HepG2 (cell line): ENCODE data around the gene KIF13A.

ENCODE experiments used
- ASH2L ChIP-seq: fragments of 300-600, 200-600 bp; sonication (generic); IDR thresholded peaks from 2 replicates; pipeline ENCODE4 v1.7.0; 2017; ENCODE audit warnings: low read depth, mild to moderate bottlenecking, moderate library complexity, mixed read lengths, low read length; ENCODE audit not compliant: insufficient read length
- CHD2 ChIP-seq: IDR thresholded peaks from 2 replicates; pipeline ENCODE4 v1.6.1; 2011; ENCODE audit warnings: low read depth, low read length, improper control_type of control experiment
- MTA1 ChIP-seq: sonication (generic); formaldehyde crosslinking; IDR thresholded peaks from 2 replicates; pipeline ENCODE4 v1.4.0; 2020; ENCODE audit warnings: missing genetic modification reagents, mild to moderate bottlenecking, borderline replicate concordance
- REPIN1 ChIP-seq: sonication (generic); formaldehyde crosslinking; IDR thresholded peaks from 2 replicates; pipeline ENCODE4 v1.8.0; 2022; ENCODE audit warnings: missing genetic modification reagents, low read depth, mild to moderate bottlenecking, borderline replicate concordance
- ZNF33B ChIP-seq: sonication (generic); formaldehyde crosslinking; IDR thresholded peaks from 2 replicates; pipeline ENCODE4 v1.5.1; 2020; ENCODE audit warnings: mild to moderate bottlenecking, missing genetic modification reagents
- ZNF792 ChIP-seq: IDR thresholded peaks from 2 replicates; pipeline ENCODE4 v1.6.1; 2016
- TF ChIP-seq, protein P1 (sequence below): IDR thresholded peaks from 2 replicates; pipeline ENCODE4 v1.6.1; 2016; ENCODE audit warnings: low read depth
- TF ChIP-seq, protein P2 (sequence below): sonication (generic); formaldehyde crosslinking; IDR thresholded peaks from 2 replicates; pipeline ENCODE4 v1.5.0; 2020; ENCODE audit warnings: mild to moderate bottlenecking, missing genetic modification reagents, moderate library complexity
- TF ChIP-seq, protein P3 (sequence below): sonication (generic); formaldehyde crosslinking; conservative IDR thresholded peaks from 2 replicates; pipeline ENCODE4 v1.4.0; 2020; ENCODE audit warnings: missing genetic modification reagents

DNA sequence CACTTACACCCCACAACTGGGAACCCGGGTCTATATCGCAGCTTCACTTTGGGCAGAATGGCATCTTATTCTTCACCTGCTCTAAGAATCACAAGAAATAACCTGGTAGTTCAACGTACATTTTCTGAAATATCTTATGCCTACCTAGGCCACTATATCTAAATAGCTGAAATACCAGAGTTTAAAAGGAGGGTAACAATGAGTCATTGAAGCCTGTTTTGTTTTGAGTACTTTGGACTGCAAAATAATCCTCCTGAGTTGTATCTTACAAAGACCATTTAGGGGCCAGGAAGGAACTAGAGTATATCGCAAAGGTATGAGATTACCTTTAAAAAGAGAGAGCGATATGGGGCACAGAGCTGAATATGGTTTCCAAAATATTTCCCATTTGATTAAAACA is 184.0 kb downstream of the KIF13A start:
- TF ChIP-seq, protein P1, sequence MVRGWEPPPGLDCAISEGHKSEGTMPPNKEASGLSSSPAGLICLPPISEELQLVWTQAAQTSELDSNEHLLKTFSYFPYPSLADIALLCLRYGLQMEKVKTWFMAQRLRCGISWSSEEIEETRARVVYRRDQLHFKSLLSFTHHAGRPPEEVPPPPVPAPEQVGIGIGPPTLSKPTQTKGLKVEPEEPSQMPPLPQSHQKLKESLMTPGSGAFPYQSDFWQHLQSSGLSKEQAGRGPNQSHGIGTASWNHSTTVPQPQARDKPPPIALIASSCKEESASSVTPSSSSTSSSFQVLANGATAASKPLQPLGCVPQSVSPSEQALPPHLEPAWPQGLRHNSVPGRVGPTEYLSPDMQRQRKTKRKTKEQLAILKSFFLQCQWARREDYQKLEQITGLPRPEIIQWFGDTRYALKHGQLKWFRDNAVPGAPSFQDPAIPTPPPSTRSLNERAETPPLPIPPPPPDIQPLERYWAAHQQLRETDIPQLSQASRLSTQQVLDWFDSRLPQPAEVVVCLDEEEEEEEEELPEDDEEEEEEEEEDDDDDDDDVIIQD (CRISPR knock-in tag): no peak
- TF ChIP-seq, protein P2, sequence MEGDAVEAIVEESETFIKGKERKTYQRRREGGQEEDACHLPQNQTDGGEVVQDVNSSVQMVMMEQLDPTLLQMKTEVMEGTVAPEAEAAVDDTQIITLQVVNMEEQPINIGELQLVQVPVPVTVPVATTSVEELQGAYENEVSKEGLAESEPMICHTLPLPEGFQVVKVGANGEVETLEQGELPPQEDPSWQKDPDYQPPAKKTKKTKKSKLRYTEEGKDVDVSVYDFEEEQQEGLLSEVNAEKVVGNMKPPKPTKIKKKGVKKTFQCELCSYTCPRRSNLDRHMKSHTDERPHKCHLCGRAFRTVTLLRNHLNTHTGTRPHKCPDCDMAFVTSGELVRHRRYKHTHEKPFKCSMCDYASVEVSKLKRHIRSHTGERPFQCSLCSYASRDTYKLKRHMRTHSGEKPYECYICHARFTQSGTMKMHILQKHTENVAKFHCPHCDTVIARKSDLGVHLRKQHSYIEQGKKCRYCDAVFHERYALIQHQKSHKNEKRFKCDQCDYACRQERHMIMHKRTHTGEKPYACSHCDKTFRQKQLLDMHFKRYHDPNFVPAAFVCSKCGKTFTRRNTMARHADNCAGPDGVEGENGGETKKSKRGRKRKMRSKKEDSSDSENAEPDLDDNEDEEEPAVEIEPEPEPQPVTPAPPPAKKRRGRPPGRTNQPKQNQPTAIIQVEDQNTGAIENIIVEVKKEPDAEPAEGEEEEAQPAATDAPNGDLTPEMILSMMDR (CRISPR knock-in tag): no peak
- TF ChIP-seq CHD2 (no peak), ASH2L (no peak), ZNF792 (no peak), REPIN1 (no peak), ZNF33B (CRISPR knock-in tag) (no peak), MTA1 (CRISPR knock-in tag) (no peak)
- TF ChIP-seq, protein P3, sequence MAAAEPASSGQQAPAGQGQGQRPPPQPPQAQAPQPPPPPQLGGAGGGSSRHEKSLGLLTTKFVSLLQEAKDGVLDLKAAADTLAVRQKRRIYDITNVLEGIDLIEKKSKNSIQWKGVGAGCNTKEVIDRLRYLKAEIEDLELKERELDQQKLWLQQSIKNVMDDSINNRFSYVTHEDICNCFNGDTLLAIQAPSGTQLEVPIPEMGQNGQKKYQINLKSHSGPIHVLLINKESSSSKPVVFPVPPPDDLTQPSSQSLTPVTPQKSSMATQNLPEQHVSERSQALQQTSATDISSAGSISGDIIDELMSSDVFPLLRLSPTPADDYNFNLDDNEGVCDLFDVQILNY (CRISPR knock-in tag): no peak
